Measurements from ENCODE around the gene ZNF581. TPM values are rescaled to one million over a fixed set of nuclear protein-coding genes. Genes with fewer than 3 reads are reported as not detected.

The ZNF581 gene
- total RNA-seq, 1 experiment from 2014 or later = 39.0 TPM

- CTCF ChIA-PET = interaction anchor here (0.5 kb wide), 1 partner anchor 33 kb away, joined by 10 read pairs; no protein-coding TSS in a partner anchor
- no peak overlapping the region for H3K4me3 ChIP-seq (ENCODE audit: low read depth in 2 of 2, low read length in 2 of 2)
- BruUV-seq (replicated peaks) = no TSS peak
- ATAC-seq (no peak), DNase-seq (ENCODE audit: low read depth, low spot score) (no peak)
- no peaks in the 10 kb centered on the region for H3K9me3 ChIP-seq (ENCODE audit: control insufficient read depth, insufficient read depth, low read depth, low read length)
- intact Hi-C loops (cut with micrococcal nuclease; ENCODE audit: unreplicated experiment) (no loop called here), in situ Hi-C loops (cut with HindIII; ENCODE audit: low pct_unique_long_range_greater_than_20kb, low sequenced_read_pairs) (no loop called here)
- no peak overlapping the region for H3K27ac ChIP-seq (ENCODE audit: low read length)
- peaks cover 11% of the 10 kb centered on the region; the same call in 1 of the 2 replicates for H3K36me3 ChIP-seq (ENCODE audit: control insufficient read depth, insufficient read depth, low read length)
- H3K4me1 ChIP-seq (ENCODE audit: control insufficient read depth, insufficient read depth, low read length) = peaks cover 7% of the 10 kb centered on the region; the same call in 1 of the 2 replicates
- POLR2A ChIA-PET = no interaction called here
- TF ChIP-seq, protein P1, sequence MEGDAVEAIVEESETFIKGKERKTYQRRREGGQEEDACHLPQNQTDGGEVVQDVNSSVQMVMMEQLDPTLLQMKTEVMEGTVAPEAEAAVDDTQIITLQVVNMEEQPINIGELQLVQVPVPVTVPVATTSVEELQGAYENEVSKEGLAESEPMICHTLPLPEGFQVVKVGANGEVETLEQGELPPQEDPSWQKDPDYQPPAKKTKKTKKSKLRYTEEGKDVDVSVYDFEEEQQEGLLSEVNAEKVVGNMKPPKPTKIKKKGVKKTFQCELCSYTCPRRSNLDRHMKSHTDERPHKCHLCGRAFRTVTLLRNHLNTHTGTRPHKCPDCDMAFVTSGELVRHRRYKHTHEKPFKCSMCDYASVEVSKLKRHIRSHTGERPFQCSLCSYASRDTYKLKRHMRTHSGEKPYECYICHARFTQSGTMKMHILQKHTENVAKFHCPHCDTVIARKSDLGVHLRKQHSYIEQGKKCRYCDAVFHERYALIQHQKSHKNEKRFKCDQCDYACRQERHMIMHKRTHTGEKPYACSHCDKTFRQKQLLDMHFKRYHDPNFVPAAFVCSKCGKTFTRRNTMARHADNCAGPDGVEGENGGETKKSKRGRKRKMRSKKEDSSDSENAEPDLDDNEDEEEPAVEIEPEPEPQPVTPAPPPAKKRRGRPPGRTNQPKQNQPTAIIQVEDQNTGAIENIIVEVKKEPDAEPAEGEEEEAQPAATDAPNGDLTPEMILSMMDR (IDR thresholded peaks at IDR 0.05) = no peak
- TF ChIP-seq POLR2AphosphoS5 (IDR thresholded peaks at IDR 0.05; ENCODE audit: low read depth, low read length) (no peak), REST (IDR thresholded peaks at IDR 0.05; ENCODE audit: insufficient read depth in 1 of 2, low read depth in 2 of 2, low read length in 1 of 2) (no peak), TCF7L2 (IDR thresholded peaks at IDR 0.05; ENCODE audit: low read depth, low read length) (no peak), SIN3A (IDR thresholded peaks at IDR 0.05; ENCODE audit: borderline replicate concordance, insufficient read depth, low read depth, low read length) (no peak)
- no peaks in the 10 kb centered on the region for H3K27me3 ChIP-seq (ENCODE audit: control insufficient read depth, insufficient read depth, low read length)
Measured at GRCh38 chr19:55686311-55687050, 43.0 kb downstream of the ZNF581 start.

DNA sequence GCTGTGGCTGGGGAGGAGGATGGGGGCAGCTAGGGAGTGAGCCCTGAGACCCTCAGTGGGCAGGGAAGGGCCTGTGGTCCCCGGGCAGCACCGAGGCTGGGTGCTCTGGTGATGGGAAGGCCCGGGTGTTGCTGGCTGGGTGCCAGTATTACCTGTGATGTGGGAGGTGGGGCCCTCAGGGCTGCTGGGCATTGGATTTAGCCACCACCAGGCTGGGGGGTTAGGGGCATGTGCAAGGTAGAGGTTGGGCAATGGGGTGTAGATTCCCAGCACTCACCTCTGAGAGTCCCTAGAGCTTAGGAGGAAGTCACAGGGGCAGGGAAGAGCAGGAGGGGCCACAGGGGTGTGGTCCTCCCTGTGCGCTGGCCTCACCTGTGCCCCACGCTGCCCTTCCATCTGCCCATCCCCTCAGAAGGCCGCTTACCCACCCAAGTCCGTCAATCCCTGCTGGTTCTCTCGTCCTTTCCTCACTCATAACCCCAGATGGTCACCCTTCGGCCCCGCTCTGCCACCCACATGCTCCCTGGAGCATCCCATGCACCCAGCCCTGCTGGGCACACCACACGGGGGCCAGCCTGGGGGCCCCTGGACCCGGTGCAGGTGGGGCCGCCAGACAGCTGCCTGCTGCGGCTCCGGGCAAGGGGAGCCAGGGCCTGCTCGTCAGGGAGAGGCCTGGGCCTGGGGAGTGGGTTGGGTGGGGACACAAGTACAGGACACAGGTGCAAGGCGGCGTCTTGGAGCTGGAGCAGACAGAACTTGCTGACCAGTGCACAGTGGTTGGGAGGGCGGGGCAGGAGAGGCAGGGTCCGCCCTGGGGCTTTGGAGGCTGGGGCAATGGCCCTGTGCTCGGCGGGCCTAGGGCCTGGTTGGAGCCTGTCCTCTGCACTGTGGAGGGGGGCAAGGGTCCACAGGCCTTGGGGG, 44.1 kb downstream of the ZNF581 start:
- intact Hi-C loops (cut with micrococcal nuclease; ENCODE audit: unreplicated experiment) (no loop called here), in situ Hi-C loops (cut with HindIII; ENCODE audit: low pct_unique_long_range_greater_than_20kb, low sequenced_read_pairs) (no loop called here)
- Histone ChIP-seq H3K9me3 (ENCODE audit: control insufficient read depth, insufficient read depth, low read depth, low read length) (no peaks in the 10 kb centered on the region), H3K27ac (ENCODE audit: low read length) (no peak overlapping the region), H3K4me1 (ENCODE audit: control insufficient read depth, insufficient read depth, low read length) (peaks cover 7% of the 10 kb centered on the region; the same call in 1 of the 2 replicates), H3K4me3 (ENCODE audit: low read depth in 2 of 2, low read length in 2 of 2) (no peak overlapping the region), H3K27me3 (ENCODE audit: control insufficient read depth, insufficient read depth, low read length) (no peaks in the 10 kb centered on the region), H3K36me3 (ENCODE audit: control insufficient read depth, insufficient read depth, low read length) (peaks cover 11% of the 10 kb centered on the region)
- TF ChIP-seq POLR2AphosphoS5 (IDR thresholded peaks at IDR 0.05; ENCODE audit: low read depth, low read length) = no peak
- no peak for TF ChIP-seq SIN3A (IDR thresholded peaks at IDR 0.05; ENCODE audit: borderline replicate concordance, insufficient read depth, low read depth, low read length)
- TF ChIP-seq, protein P1 (IDR thresholded peaks at IDR 0.05) = no peak
- TF ChIP-seq TCF7L2 (IDR thresholded peaks at IDR 0.05; ENCODE audit: low read depth, low read length) = no peak
- no peak for TF ChIP-seq REST (IDR thresholded peaks at IDR 0.05; ENCODE audit: insufficient read depth in 1 of 2, low read depth in 2 of 2, low read length in 1 of 2)
- DNase-seq (ENCODE audit: low read depth, low spot score) = no peak
- POLR2A ChIA-PET = no interaction called here
- no peak for ATAC-seq
- CTCF ChIA-PET = no interaction called here
- no TSS peak for BruUV-seq (replicated peaks)
